Breast epithelium (tissue), 4 donors: Measurements from ENCODE around the gene COL25A1. TPM values are rescaled to one million over a fixed set of nuclear protein-coding genes. Genes with fewer than 3 reads are reported as not detected.
"Not testable (repeated sequence)": the region's sequence is repeated elsewhere in the genome, so short reads cannot be mapped to it uniquely, and the experiment has no call there.

Experiments
- DNase-seq, 2 donors: peaks; one replicate each; pipeline ENCODE4 v3.0.0-alpha.2; 2019; ENCODE audit warnings: low spot score in 2 of 2
- H3K27ac ChIP-seq, 2 donors: fragments of 200-600 bp; sonication (generic) in 1 of 2; one replicate each; pipeline ENCODE4 v1.5.1; 2016 to 2019; ENCODE audit warnings: mild to moderate bottlenecking in 1 of 2
- H3K27me3 ChIP-seq, 2 donors: fragments of 200-600 bp; sonication (generic) in 1 of 2; one replicate each; pipeline versions ENCODE4 v1.5.1 to v1.6.0; 2017 to 2019; ENCODE audit warnings: control low read depth in 1 of 2, mild to moderate bottlenecking in 1 of 2
- H3K36me3 ChIP-seq: fragments of 200-600 bp; one replicate; pipeline ENCODE4 v1.5.1; 2019
- H3K4me1 ChIP-seq, 2 donors: fragments of 200-600 bp; sonication (generic); one replicate each; pipeline ENCODE4 v1.5.1; 2016 to 2019; ENCODE audit warnings: control low read depth in 1 of 2
- H3K4me3 ChIP-seq, 3 donors: fragments of 200-600 bp; sonication (generic); 1 replicate in 2 of 3; 2 replicates in 1 of 3; pipeline ENCODE4 v1.5.1; 2016 to 2019; ENCODE audit warnings: mild to moderate bottlenecking in 3 of 3, moderate library complexity in 2 of 3
- H3K9me3 ChIP-seq, 2 donors: fragments of 200-600 bp; sonication (generic) in 1 of 2; one replicate each; pipeline ENCODE4 v1.5.1; 2016 to 2019; ENCODE audit warnings: control low read depth in 1 of 2
- CTCF ChIP-seq, 3 donors: fragments of 450-650 bp; IDR thresholded peaks; one replicate each; pipeline ENCODE4 v1.5.1; 2016 to 2017; ENCODE audit warnings: antibody characterized with exemption in 3 of 3, mild to moderate bottlenecking in 3 of 3, moderate library complexity in 3 of 3
- POLR2A ChIP-seq: fragments of 450-650 bp; IDR thresholded peaks from one replicate; pipeline ENCODE4 v1.6.1; 2016; ENCODE audit warnings: antibody characterized with exemption, mild to moderate bottlenecking, moderate library complexity
- POLR2AphosphoS5 ChIP-seq, 3 donors: sonication (generic); formaldehyde crosslinking; IDR thresholded peaks; one replicate each; pipeline ENCODE4 v1.6.1; 2017; ENCODE audit warnings: antibody characterized with exemption in 3 of 3
- intact Hi-C: fragments of 100-400 bp; cut with DNase I; formaldehyde crosslinking; loops from one replicate; pipeline ENCODE4 v1.15.1; 2023; ENCODE audit warnings: low total_unique reads
- total RNA-seq, 3 donors: library from RNA; depleted of rRNA; stranded (reverse); fragments of >200 nt; gene quantifications; one replicate each; pipeline ENCODE4 v1.1.0, GENCODE V29; 2016

Gene COL25A1
- total RNA-seq, 3 donors from 2014 or later, result 2.6 to 11.0 (median 2.8) TPM

GRCh38 chr4:108991551-108992328, 310.7 kb downstream of the COL25A1 start:
- DNase-seq, result no peak
- TF ChIP-seq POLR2AphosphoS5 (IDR thresholded peaks at IDR 0.05) (no peak), POLR2A (no peak), CTCF (IDR thresholded peaks at IDR 0.05) (no peak)

GRCh38 chr4:108988464-108989195, 313.8 kb downstream of the COL25A1 start:
- Histone ChIP-seq H3K4me3 (no peak overlapping the region), H3K9me3 (peaks cover 0 to 4% of the 10 kb centered on the region in 2 donors), H3K36me3 (no peaks in the 10 kb centered on the region), H3K4me1 (no peaks in the 10 kb centered on the region), H3K27me3 (no peaks in the 10 kb centered on the region), H3K27ac (no peak overlapping the region)
- intact Hi-C loops, result no loop called here
- DNase-seq, result no peak
- TF ChIP-seq POLR2A, result no peak
- no peak for TF ChIP-seq POLR2AphosphoS5 (IDR thresholded peaks at IDR 0.05)
- no peak for TF ChIP-seq CTCF (IDR thresholded peaks at IDR 0.05)

More at GRCh38 chr4:108991551-108992328, 310.7 kb downstream of the COL25A1 start:
- Histone ChIP-seq H3K27ac (no peak overlapping the region), H3K4me1 (no peaks in the 10 kb centered on the region), H3K27me3 (no peaks in the 10 kb centered on the region), H3K4me3 (no peak overlapping the region), H3K9me3 (no peaks in the 10 kb centered on the region), H3K36me3 (no peaks in the 10 kb centered on the region)
- intact Hi-C loops, result no loop called here

GRCh38 chr4:108984495-108984894, 318.0 kb downstream of the COL25A1 start:
- H3K36me3 ChIP-seq, H3K4me3 ChIP-seq, H3K9me3 ChIP-seq, H3K4me1 ChIP-seq, H3K27me3 ChIP-seq, intact Hi-C loops, H3K27ac ChIP-seq, DNase-seq: not testable (repeated sequence)

- Histone ChIP-seq H3K27ac (no peak overlapping the region), H3K4me1 (no peaks in the 10 kb centered on the region), H3K4me3 (no peak overlapping the region), H3K36me3 (no peaks in the 10 kb centered on the region), H3K27me3 (no peaks in the 10 kb centered on the region), H3K9me3 (peaks cover 0 to 4% of the 10 kb centered on the region in 2 donors)
- intact Hi-C loops, result no loop called here
- no peak for DNase-seq
- no peak for TF ChIP-seq POLR2A
- TF ChIP-seq POLR2AphosphoS5 (IDR thresholded peaks at IDR 0.05), result no peak
- TF ChIP-seq CTCF (IDR thresholded peaks at IDR 0.05), result no peak
Observed at GRCh38 chr4:108982402-108983185, 319.9 kb downstream of the COL25A1 start.

GRCh38 chr4:108980455-108981239, 321.8 kb downstream of the COL25A1 start:
- Histone ChIP-seq H3K36me3 (no peaks in the 10 kb centered on the region), H3K27ac (no peak overlapping the region), H3K4me3 (no peak overlapping the region), H3K9me3 (peaks cover 0 to 4% of the 10 kb centered on the region in 2 donors), H3K27me3 (no peaks in the 10 kb centered on the region), H3K4me1 (no peaks in the 10 kb centered on the region)
- intact Hi-C loops, result no loop called here
- no peak for DNase-seq
- TF ChIP-seq POLR2A (no peak), POLR2AphosphoS5 (IDR thresholded peaks at IDR 0.05) (no peak), CTCF (IDR thresholded peaks at IDR 0.05) (no peak)
